Effector CD8-positive, alpha-beta T cell (primary cell): ENCODE results near the gene VASN.
"Not testable (repeated sequence)": the region's sequence is repeated elsewhere in the genome, so short reads cannot be mapped to it uniquely, and the experiment has no call there.

Experiments used
- DNase-seq: peaks from one replicate; lab custom pipeline; 2025; lab: John Stamatoyannopoulos, UW

VASN gene

GRCh38 chr16:4337540-4338088, 34.0 kb upstream of the VASN start:
- DNase-seq = no peak

- no peak for DNase-seq
These were observed 33.5 kb upstream of the VASN start for GRCh38 chr16:4338125-4338582.

GRCh38 chr16:4338712-4339299, 32.8 kb upstream of the VASN start:
- no peak for DNase-seq

- DNase-seq = no peak
These were observed 32.2 kb upstream of the VASN start for GRCh38 chr16:4339455-4339854.

- no peak for DNase-seq
These were observed 31.7 kb upstream of the VASN start for GRCh38 chr16:4339909-4340308.

- DNase-seq = no peak
These were observed 31.2 kb upstream of the VASN start for GRCh38 chr16:4340443-4340842.

GRCh38 chr16:4341250-4341649, 30.4 kb upstream of the VASN start:
- no peak for DNase-seq

- no peak for DNase-seq
These were observed 28.5 kb upstream of the VASN start for GRCh38 chr16:4342866-4343744.

- DNase-seq = not testable (repeated sequence)
These were observed 27.2 kb upstream of the VASN start for GRCh38 chr16:4344300-4344982.

- no peak for DNase-seq
These were observed 26.4 kb upstream of the VASN start for GRCh38 chr16:4344983-4345835.

GRCh38 chr16:4345836-4346781, 25.5 kb upstream of the VASN start:
- DNase-seq = no peak

GRCh38 chr16:4347010-4347409, 24.6 kb upstream of the VASN start:
- DNase-seq = no peak

- no peak for DNase-seq
These were observed 23.7 kb upstream of the VASN start for GRCh38 chr16:4347765-4348509.

GRCh38 chr16:4349332-4349731, 22.3 kb upstream of the VASN start:
- DNase-seq = no peak

GRCh38 chr16:4350365-4350786, 21.3 kb upstream of the VASN start:
- DNase-seq = no peak

- DNase-seq = peak; percentile 98
These were observed 20.6 kb upstream of the VASN start, which contains the start of gene PAM16 for GRCh38 chr16:4350787-4351659. Gene PAM16 (minus strand): TSS chr16:4351321. CDS start chr16:4351234, 87 bp downstream.

- DNase-seq = no peak
These were observed 19.8 kb upstream of the VASN start for GRCh38 chr16:4351880-4352279.

- no peak for DNase-seq
These were observed 18.8 kb upstream of the VASN start for GRCh38 chr16:4352843-4353242.
